Fibroblast of skin of abdomen (primary cell): Measurements from ENCODE around the gene RRH. TPM values are rescaled to one million over a fixed set of nuclear protein-coding genes. Genes with fewer than 3 reads are reported as not detected.
"Not testable (repeated sequence)": the region's sequence is repeated elsewhere in the genome, so short reads cannot be mapped to it uniquely, and the experiment has no call there.

ENCODE experiments used
- DNase-seq: peaks from one replicate; pipeline ENCODE4 v3.0.0-alpha.2; 2013
- polyA plus RNA-seq, 2 experiments: library from polyadenylated mRNA; unstranded; fragments of 120-200 nt; gene quantifications; one replicate each; pipeline ENCODE4 v1.2.1, GENCODE V29; 2013; ENCODE audit not compliant: insufficient read length in 2 of 2

The RRH gene
- 0.17 TPM for polyA plus RNA-seq (2013, experiment 1 of 2; ENCODE audit: insufficient read length)
- not detected for polyA plus RNA-seq (2013, experiment 2 of 2; ENCODE audit: insufficient read length)

DNA sequence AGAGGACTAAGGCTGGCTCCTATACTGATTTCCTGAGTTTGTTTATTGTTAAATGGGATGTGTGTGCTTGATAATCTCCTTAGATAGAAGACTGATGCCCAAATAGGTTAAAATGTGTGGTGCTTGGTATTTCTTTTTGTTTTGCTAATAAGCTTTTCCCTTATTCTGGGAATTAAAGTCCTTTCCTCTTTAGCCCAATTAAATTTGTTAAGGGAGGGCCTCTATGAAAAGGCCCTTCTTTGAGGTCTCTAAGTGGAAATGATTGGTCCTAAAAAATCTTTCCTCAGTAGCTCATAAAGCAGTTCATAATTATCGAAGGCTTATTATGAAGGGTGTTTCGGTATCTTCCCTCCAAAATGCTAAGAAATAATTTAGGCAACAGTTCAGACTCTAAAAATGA lies at the start of gene RRH:
RRH (plus strand) TSS at position 301 of the 400 bp plus-strand sequence; CDS start at position 357, 56 bp downstream.
- DNase-seq, result no peak

- not testable (repeated sequence) for DNase-seq
Observed at GRCh38 chr4:109782092-109782491, 45.7 kb upstream of the RRH start.

- DNase-seq, result no peak
Observed at GRCh38 chr4:109786846-109787245, 40.9 kb upstream of the RRH start.

DNA sequence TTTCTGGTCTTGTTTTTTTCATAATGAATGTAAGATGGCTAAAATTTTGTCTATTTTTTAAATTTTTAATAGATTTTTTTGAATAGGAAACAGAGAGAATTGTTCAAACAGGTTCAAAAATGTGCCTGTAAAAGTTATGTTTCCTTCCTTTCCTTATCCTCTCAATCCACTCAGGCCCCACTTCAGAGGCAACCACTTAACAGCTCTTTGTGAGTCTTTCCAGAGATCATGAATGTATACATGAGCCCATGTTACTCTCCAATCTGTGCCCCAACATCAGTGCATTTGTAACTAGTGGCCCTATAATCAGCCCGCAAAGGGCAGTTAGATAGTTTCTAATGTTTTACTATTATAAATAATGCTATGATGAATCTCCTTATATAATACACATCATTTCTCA lies 40.0 kb upstream of the RRH start:
- DNase-seq, result no peak

DNA sequence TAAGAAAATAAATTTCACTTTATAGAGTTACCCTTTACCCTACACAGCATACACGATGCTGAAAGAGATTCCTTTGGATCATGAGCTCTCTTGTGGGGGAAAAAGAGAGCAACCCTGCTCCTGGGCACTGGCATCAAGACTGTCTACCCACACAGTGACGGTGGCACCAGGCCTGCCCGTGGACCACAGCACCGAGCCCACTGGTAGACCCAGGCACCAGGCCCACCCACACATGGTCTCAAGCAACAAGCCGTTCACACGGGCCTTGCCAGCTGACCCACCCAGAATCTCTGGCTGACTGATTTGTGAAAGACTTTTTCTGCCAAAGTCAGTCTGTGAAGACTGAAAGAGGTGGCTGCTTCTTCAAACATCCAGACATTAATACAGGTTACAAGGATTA lies 32.7 kb upstream of the RRH start:
- DNase-seq, result no peak

DNA sequence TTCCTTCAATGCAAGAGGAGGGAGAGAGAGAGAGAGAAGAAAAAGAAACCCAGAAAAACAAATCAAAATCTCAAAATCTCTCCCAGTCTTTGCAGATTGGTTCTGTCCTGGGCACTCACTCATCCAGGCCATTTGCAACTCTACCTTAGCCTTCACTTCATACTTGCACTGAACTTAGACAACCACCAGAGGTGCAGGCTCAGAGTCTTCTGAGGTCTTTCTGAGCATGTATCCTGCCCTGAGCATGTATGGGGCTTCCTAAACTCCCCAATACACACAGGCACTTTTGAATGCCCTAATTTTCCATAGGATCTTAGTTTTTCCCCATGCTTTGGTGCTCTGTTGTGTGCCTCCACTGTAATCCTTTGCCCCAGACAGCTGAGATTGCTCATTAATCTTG lies 28.9 kb upstream of the RRH start:
- no peak for DNase-seq

GRCh38 chr4:109801099-109801789 lies 26.5 kb upstream of the RRH start:
- no peak for DNase-seq

GRCh38 chr4:109801895-109802319 lies 25.9 kb upstream of the RRH start, which contains the start of gene CFI:
CFI (minus strand) TSS chr4:109801999; CDS start chr4:109801971, 28 bp downstream.
- peak; percentile 80 for DNase-seq

- peak; percentile 74 for DNase-seq
Observed at GRCh38 chr4:109803924-109804571, 23.7 kb upstream of the RRH start.

DNA sequence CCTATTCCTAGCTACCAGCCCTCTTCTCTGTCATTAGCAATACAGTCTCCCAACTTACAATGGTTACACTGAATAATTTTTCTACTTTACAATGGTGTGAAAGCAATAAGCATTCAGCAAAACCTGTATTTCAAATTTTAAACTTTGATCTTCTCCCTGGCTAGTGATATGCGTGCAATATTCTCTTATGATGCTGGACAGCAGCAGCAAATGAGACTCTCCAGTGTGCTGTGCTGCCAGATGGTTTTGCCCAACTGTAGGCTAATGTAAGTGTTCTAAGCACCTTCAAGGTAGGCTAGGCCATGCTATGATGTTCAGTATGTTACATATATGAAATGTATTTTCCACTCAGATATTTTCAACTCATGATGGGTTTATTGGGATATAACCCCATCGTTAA lies 18.1 kb upstream of the RRH start:
- no peak for DNase-seq

- DNase-seq, result no peak
Observed at GRCh38 chr4:109810552-109811387, 17.0 kb upstream of the RRH start.

- no peak for DNase-seq
Observed at GRCh38 chr4:109811707-109812106, 16.1 kb upstream of the RRH start.

- DNase-seq, result peak; percentile 92
Observed at GRCh38 chr4:109815151-109816081, 12.4 kb upstream of the RRH start, which contains the start of gene GAR1. GAR1 (plus strand) TSS chr4:109815762; CDS start chr4:109816165, 403 bp downstream.

DNA sequence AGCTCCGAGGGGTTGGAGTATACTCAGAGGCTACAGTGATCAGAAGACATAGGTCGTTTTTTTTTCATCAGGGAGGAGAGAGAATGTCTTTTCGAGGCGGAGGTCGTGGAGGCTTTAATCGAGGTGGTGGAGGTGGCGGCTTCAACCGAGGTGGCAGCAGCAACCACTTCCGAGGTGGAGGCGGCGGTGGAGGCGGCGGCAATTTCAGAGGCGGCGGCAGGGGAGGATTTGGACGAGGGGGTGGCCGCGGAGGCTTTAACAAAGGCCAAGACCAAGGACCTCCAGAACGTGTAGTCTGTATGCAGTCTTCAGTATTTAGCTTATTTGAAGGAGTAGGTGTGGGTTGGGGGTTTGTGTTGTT lies 11.7 kb upstream of the RRH start:
- DNase-seq, result no peak

DNA sequence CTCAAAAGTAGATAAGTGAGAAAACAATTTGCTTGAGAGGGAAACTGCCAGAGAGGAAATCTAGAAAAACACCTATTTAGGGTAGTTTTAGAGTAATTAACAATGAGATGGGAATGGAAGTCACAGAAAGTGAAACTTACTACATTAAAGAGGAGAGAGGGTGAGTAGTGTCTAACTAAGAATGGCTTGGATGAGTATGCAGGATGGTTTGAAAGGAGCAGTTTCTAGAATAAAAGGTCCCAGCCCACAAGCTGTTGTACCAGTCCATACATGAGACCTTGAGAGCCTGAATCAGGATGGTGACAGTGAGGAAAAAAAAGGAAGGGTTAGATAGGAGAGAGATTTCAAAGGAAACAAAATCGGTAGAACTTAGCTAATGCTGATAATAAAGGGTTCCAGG lies 10.9 kb upstream of the RRH start:
- DNase-seq, result no peak

GRCh38 chr4:109818268-109818667 lies 9.5 kb upstream of the RRH start:
- DNase-seq, result no peak

DNA sequence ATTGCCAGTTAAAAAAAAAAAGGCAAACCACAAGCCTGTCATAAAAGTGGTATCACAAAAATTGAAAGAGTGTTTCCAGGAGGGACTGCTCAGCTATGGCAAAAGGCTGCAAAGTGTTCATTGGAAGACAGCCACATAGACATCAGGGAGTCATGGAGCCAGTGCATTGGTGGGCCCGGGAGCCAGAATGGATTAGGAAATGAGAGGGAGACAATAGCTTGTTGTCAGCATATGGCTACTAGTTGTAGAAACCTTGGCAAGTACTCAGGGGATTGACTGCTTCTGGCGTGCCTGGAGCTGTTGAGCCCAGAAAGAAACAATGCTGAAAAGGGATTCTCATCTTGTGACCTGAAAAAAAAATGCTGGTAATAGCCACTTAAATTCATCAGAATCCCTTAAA lies 7.2 kb upstream of the RRH start:
- DNase-seq, result no peak

DNA sequence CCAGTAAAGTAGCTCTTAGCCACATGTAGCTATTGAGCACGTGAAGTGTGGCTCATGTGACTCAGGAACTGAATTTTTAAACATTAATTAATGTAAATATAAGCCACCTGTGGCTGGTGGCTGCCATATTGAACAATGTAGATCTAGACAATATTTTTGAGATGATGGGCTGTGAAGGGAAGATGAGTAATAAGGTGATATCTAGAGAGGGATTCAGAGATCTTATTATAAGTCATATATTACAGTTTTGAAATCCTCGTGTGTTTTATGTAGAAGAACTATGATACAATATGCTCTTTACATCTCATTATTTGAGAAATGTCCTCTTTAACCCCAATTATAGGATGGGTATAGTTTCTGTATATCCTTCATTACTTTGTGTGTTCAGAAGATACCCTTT lies 6.6 kb upstream of the RRH start:
- DNase-seq, result no peak

DNA sequence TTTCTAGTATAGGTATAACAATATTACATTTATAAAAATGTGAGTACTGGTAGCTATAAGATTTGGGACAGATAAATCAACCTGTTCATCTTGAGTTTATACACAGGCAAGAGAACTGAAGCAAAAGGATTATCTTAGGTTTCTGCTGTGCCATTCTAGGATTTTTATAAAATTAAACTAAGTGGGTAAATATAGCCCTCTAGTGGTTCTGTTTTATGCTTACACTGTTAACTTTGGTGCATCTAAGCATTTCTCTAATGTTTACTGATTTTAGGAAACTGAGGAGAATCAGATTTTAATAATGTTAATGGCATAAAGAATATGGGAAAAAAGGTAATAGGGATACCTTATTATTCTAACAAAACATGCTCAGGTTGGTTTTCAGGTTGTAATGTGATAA lies 1.1 kb upstream of the RRH start:
- DNase-seq, result no peak

- DNase-seq, result no peak
Observed at GRCh38 chr4:109833756-109834155, 6.0 kb downstream of the RRH start.

- DNase-seq, result no peak
Observed at GRCh38 chr4:109836985-109837384, 9.2 kb downstream of the RRH start.
